SJCRH30 (cell line): Measurements from ENCODE around the gene IL9R. TPM values are rescaled to one million over a fixed set of nuclear protein-coding genes. Genes with fewer than 3 reads are reported as not detected.
"Not testable (repeated sequence)": the region's sequence is repeated elsewhere in the genome, so short reads cannot be mapped to it uniquely, and the experiment has no call there.

Experiments
- DNase-seq, 2 experiments: peaks; one replicate each; pipeline ENCODE4 v3.0.0-alpha.2; 2015 to 2020
- H3K27ac ChIP-seq: fragments of 250-450 bp; sonication (Bioruptor Pico); 2 replicates; pipeline ENCODE4 v1.5.1; 2020; ENCODE audit warnings: mild to moderate bottlenecking, moderate library complexity
- H3K27me3 ChIP-seq: fragments of 250-450 bp; sonication (Bioruptor Pico); 2 replicates; pipeline ENCODE4 v1.5.1; 2020; ENCODE audit warnings: mild to moderate bottlenecking, moderate library complexity
- H3K36me3 ChIP-seq: fragments of 250-450 bp; sonication (Bioruptor Pico); 2 replicates; pipeline ENCODE4 v1.5.1; 2020; ENCODE audit warnings: mild to moderate bottlenecking, moderate library complexity
- H3K4me1 ChIP-seq: fragments of 250-450 bp; sonication (Bioruptor Pico); 2 replicates; pipeline ENCODE4 v1.5.1; 2020; ENCODE audit warnings: mild to moderate bottlenecking, moderate library complexity
- H3K4me3 ChIP-seq: fragments of 250-450 bp; sonication (Bioruptor Pico); 2 replicates; pipeline ENCODE4 v1.5.1; 2020; ENCODE audit warnings: mild to moderate bottlenecking, moderate library complexity
- H3K9me3 ChIP-seq: fragments of 250-450 bp; sonication (Bioruptor Pico); replicated peaks from 2 replicates; pipeline ENCODE4 v1.5.1; 2020; ENCODE audit warnings: mild to moderate bottlenecking, moderate library complexity
- total RNA-seq: library from RNA; depleted of rRNA; stranded (reverse); fragments of >200 nt; shearing (Covaris generic); gene quantifications from 2 replicates; pipeline ENCODE4 v1.2.3, GENCODE V29; 2014

The IL9R gene
- total RNA-seq, 1 experiment from 2014 or later = not detected

GRCh38 chrX:155972241-155972640 lies 25.3 kb upstream of the IL9R start:
- not testable (repeated sequence) for H3K27me3 ChIP-seq, H3K4me1 ChIP-seq, H3K27ac ChIP-seq, H3K9me3 ChIP-seq, DNase-seq, H3K4me3 ChIP-seq, H3K36me3 ChIP-seq

- Histone ChIP-seq H3K27ac (no peak overlapping the region), H3K4me1 (no peaks in the 10 kb centered on the region), H3K27me3 (no peaks in the 10 kb centered on the region), H3K4me3 (no peak overlapping the region), H3K36me3 (no peaks in the 10 kb centered on the region), H3K9me3 (no peaks in the 10 kb centered on the region)
- no peak for DNase-seq
Observed at GRCh38 chrX:155983326-155983725, 14.2 kb upstream of the IL9R start.

GRCh38 chrX:155985208-155985607 lies 12.3 kb upstream of the IL9R start:
- H3K4me3 ChIP-seq = no peak overlapping the region
- no peaks in the 10 kb centered on the region for H3K36me3 ChIP-seq
- H3K4me1 ChIP-seq = no peaks in the 10 kb centered on the region
- H3K27ac ChIP-seq = no peak overlapping the region
- no peaks in the 10 kb centered on the region for H3K27me3 ChIP-seq
- H3K9me3 ChIP-seq = no peaks in the 10 kb centered on the region
- no peak for DNase-seq

DNA sequence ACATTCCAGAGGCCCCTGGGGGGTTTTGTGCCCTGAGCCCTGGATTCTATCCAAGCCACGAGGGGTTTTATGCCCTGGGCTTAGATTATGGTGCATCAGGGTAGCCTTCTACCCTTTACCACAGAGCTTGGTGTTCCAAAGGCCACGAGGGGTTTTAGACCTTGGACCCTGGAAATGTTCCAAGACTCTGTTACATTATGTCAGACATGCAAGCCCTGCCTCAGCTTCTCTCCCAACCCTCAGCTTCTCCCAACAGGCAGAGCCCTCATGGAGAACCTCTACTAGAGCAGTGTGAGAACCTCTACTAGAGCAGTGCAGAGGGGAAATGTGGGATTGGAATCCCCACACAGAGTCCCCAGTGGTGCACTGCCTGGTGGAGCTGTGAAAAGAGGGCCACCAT lies 10.5 kb upstream of the IL9R start:
- H3K4me3 ChIP-seq, H3K27me3 ChIP-seq, H3K4me1 ChIP-seq, DNase-seq, H3K27ac ChIP-seq, H3K36me3 ChIP-seq, H3K9me3 ChIP-seq: not testable (repeated sequence)

GRCh38 chrX:155988859-155989258 lies 8.6 kb upstream of the IL9R start:
- H3K9me3 ChIP-seq = no peaks in the 10 kb centered on the region

DNA sequence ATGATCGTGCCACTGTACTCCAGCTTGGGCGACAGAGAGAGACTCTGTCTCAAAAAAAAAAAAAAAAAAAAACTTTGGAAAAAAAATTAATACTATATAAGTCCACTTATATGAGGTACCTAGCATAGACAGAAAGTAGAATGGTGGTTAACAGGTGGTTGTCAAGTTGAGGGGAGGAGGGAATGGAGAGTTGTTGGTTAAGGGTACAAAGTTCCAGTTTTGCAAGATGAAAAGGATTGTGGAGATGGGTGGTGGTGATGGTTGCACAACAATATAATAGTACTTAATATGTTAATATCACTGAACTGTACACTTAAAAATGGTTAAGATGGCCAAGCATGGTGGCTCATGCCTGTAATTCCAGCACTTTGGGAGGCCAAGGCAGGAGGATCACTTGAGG lies 4.1 kb upstream of the IL9R start:
- no peak overlapping the region for H3K4me3 ChIP-seq
- H3K36me3 ChIP-seq = no peaks in the 10 kb centered on the region
- no peaks in the 10 kb centered on the region for H3K4me1 ChIP-seq
- H3K9me3 ChIP-seq = no peaks in the 10 kb centered on the region
- no peaks in the 10 kb centered on the region for H3K27me3 ChIP-seq
- DNase-seq = no peak
- H3K27ac ChIP-seq = no peak overlapping the region

More at GRCh38 chrX:155988859-155989258, 8.6 kb upstream of the IL9R start:
- Histone ChIP-seq H3K4me3 (no peak overlapping the region), H3K27ac (no peak overlapping the region), H3K27me3 (no peaks in the 10 kb centered on the region), H3K36me3 (no peaks in the 10 kb centered on the region), H3K4me1 (no peaks in the 10 kb centered on the region)
- no peak for DNase-seq

- H3K4me3 ChIP-seq = no peak overlapping the region
- no peaks in the 10 kb centered on the region for H3K36me3 ChIP-seq
- H3K27me3 ChIP-seq = no peaks in the 10 kb centered on the region
- no peaks in the 10 kb centered on the region for H3K4me1 ChIP-seq
- no peaks in the 10 kb centered on the region for H3K9me3 ChIP-seq
- no peak overlapping the region for H3K27ac ChIP-seq
- DNase-seq = no peak
Observed at GRCh38 chrX:155995321-155995875, 2.1 kb upstream of the IL9R start.

GRCh38 chrX:155998116-155998515 lies 620 bp downstream of the IL9R start:
- H3K9me3 ChIP-seq = no peaks in the 10 kb centered on the region
- H3K36me3 ChIP-seq = no peaks in the 10 kb centered on the region
- no peaks in the 10 kb centered on the region for H3K4me1 ChIP-seq
- H3K27me3 ChIP-seq = no peaks in the 10 kb centered on the region
- H3K27ac ChIP-seq = no peak overlapping the region
- DNase-seq = no peak
- H3K4me3 ChIP-seq = no peak overlapping the region

- DNase-seq = no peak
- Histone ChIP-seq H3K27ac (no peak overlapping the region), H3K9me3 (no peaks in the 10 kb centered on the region), H3K36me3 (no peaks in the 10 kb centered on the region), H3K4me3 (no peak overlapping the region), H3K27me3 (no peaks in the 10 kb centered on the region), H3K4me1 (no peaks in the 10 kb centered on the region)
Observed at GRCh38 chrX:155998761-155999510, 1.4 kb downstream of the IL9R start.

DNA sequence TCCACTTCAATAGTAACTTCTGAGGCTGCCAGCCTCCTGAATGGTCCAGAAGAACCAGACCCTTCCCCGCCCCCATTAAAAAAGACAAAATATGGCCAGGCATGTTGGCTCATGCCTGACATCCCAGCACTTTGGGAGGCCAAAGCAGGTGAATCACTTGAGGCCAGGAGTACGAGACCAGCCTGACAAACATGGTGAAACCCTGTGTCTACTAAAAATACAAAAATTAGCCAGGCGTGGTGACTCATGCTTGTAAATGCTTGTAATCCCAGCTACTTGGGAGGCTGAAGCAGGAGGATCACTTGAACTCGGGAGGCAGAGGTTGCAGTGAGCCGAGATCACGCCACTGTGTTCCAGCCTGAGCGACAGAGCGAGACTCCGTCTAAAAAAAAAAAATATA lies 2.3 kb downstream of the IL9R start:
- H3K4me3 ChIP-seq, H3K4me1 ChIP-seq, H3K27me3 ChIP-seq, H3K27ac ChIP-seq, H3K9me3 ChIP-seq, DNase-seq, H3K36me3 ChIP-seq: not testable (repeated sequence)

- no peak overlapping the region for H3K4me3 ChIP-seq
- no peaks in the 10 kb centered on the region for H3K4me1 ChIP-seq
- H3K27me3 ChIP-seq = no peaks in the 10 kb centered on the region
- DNase-seq = no peak
- no peaks in the 10 kb centered on the region for H3K9me3 ChIP-seq
- no peak overlapping the region for H3K27ac ChIP-seq
- no peaks in the 10 kb centered on the region for H3K36me3 ChIP-seq
Observed at GRCh38 chrX:156000361-156000926, 2.9 kb downstream of the IL9R start.

DNA sequence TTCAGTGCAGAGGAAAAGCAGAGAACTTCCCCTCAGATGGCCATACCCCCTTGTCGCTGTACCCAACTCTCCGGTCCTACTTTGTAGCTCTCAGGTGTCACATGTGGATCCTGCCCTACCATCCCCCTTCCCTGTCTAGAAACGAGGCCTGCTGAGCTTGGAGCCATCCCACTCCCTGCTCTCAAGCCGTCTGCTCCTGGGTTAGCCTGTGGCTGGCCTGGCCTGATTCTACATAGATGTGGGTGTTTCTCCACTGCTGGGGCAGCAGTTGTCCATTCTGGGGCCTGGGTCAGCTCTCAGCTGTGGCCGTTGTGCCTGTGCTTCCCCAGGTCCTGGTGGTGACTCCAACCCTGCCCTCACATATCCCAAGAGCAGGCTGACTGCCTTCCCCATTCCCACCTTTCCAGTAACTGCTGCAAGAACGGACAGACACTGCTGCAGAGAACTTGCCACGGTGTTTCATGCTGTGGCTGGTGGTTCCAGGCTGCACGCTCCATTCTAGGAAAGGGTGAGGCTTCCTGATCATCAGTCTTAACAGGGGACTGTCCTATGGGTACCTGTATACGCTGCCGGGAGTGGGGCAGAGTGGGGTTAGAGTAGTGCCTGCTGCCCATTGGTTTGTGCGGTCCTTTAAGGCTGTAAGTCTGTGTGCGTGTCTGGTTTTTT lies 3.6 kb downstream of the IL9R start:
- no peaks in the 10 kb centered on the region for H3K27me3 ChIP-seq
- no peaks in the 10 kb centered on the region for H3K9me3 ChIP-seq
- no peak overlapping the region for H3K27ac ChIP-seq
- no peaks in the 10 kb centered on the region for H3K4me1 ChIP-seq
- no peak overlapping the region for H3K4me3 ChIP-seq
- DNase-seq = no peak
- H3K36me3 ChIP-seq = no peaks in the 10 kb centered on the region

GRCh38 chrX:156001667-156002021 lies 4.1 kb downstream of the IL9R start:
- H3K36me3 ChIP-seq = no peaks in the 10 kb centered on the region
- no peaks in the 10 kb centered on the region for H3K9me3 ChIP-seq
- no peaks in the 10 kb centered on the region for H3K27me3 ChIP-seq
- DNase-seq = no peak
- no peaks in the 10 kb centered on the region for H3K4me1 ChIP-seq
- no peak overlapping the region for H3K4me3 ChIP-seq
- no peak overlapping the region for H3K27ac ChIP-seq

DNA sequence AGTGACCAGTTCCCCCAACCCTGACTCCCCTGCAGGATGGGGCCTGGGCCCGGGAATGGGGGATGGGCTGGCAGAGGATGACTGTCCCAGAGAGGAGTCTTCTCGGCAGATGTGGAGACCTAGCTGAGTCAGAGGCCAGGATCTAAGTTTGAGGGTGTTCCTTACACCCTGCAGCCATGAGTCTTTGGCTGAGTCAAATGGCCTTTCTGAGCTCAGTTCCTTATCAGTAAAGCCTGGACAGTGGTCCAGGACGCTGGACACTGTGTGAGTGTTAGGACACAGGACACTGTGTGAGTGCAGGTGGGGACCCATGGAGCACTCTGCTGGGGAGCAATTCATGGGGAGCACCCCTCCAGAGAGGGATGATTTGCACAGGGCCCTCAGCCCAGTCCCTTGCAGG lies 5.0 kb downstream of the IL9R start:
- H3K4me3 ChIP-seq = no peak overlapping the region
- H3K9me3 ChIP-seq = no peaks in the 10 kb centered on the region
- H3K27me3 ChIP-seq = no peaks in the 10 kb centered on the region
- no peaks in the 10 kb centered on the region for H3K36me3 ChIP-seq
- no peak for DNase-seq
- H3K27ac ChIP-seq = no peak overlapping the region
- H3K4me1 ChIP-seq = no peaks in the 10 kb centered on the region

DNA sequence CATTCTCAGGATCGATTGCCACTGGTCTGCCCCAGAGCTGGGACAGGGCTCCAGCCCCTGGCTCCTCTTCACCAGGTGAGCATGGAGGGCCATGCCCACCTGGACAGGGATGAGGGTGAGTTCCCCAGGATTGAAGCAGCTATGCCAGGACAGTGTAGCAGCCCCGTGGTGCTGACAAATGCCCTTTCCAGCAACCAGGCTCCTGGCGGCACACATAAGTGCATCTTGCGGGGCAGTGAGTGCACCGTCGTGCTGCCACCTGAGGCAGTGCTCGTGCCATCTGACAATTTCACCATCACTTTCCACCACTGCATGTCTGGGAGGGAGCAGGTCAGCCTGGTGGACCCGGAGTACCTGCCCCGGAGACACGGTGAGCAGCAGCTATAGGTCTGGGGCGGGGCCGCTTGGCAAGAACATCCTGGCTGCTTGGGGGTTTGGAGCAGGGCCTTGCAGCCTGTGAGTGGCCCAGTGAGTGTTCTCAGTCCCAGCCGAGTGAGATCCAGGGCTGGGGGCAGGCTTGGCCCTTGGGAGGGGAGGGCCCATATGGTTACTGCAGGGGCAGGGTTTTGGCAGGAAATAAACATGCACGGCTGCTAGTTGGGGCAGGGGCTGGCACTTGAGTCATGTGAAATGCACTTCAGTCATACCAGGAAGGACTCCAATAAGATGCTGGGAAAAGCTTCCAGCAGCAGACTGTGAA lies 6.1 kb downstream of the IL9R start:
- H3K36me3 ChIP-seq = no peaks in the 10 kb centered on the region
- no peaks in the 10 kb centered on the region for H3K27me3 ChIP-seq
- no peak overlapping the region for H3K27ac ChIP-seq
- H3K9me3 ChIP-seq = no peaks in the 10 kb centered on the region
- no peak overlapping the region for H3K4me3 ChIP-seq
- no peak for DNase-seq
- H3K4me1 ChIP-seq = no peaks in the 10 kb centered on the region
